H1 (cell line): ENCODE measurements around the gene FOXN3. TPM values are rescaled to one million over a fixed set of nuclear protein-coding genes. Genes with fewer than 3 reads are reported as not detected.

ENCODE experiments used
- CHD7 ChIP-seq: fragments of 300-600 bp; sonication (generic); IDR thresholded peaks from 2 replicates; pipeline ENCODE4 v1.7.1; 2012; ENCODE audit warnings: low read length, moderate library complexity, mild to moderate bottlenecking, inconsistent platforms; ENCODE audit not compliant: insufficient replicate concordance
- SP4 ChIP-seq: IDR thresholded peaks from 2 replicates; pipeline ENCODE4 v1.6.1; 2012; ENCODE audit warnings: low read length, inconsistent platforms
- polyA plus RNA-seq, 7 experiments: library from polyadenylated mRNA; depleted of rRNA in 3 of 7; stranded (reverse) in 5 of 7; unstranded in 2 of 7; fragments of >200 nt in 5 of 7; fragments of 200-250 nt in 2 of 7; gene quantifications; 1 replicate in 5 of 7; 2 replicates in 1 of 7; 4 replicates in 1 of 7; pipeline versions ENCODE4 v1.2.1 to v1.2.3, GENCODE V29; 2011 to 2013; ENCODE audit warnings: missing spikeins in 2 of 7, mixed read lengths in 2 of 7
- total RNA-seq: library from RNA; stranded (reverse); fragmentation: NEBNext Ultra II Directional; extraction: Animal tissue kit (Norgen Biotek cat#: 25700); gene quantifications from 2 replicates; pipeline ENCODE4 v1.2.1, GENCODE V29; 2021

Gene FOXN3
- total and polyA plus RNA-seq, 2 of the 8 experiments (the other 6 are each of a cell fraction or from before 2014, with no cell fraction given): 52.6 to 178 TPM

GRCh38 chr14:89344920-89345254 is 72.1 kb downstream of the FOXN3 start (continued):
- TF ChIP-seq CHD7 (no peak), SP4 (no peak)
